NAMALWA (cell line): ENCODE data around the gene PNPLA3.

Source experiments
- DNase-seq: peaks from one replicate; pipeline ENCODE4 v3.0.0-alpha.2; 2015; ENCODE audit warnings: low spot score

Gene PNPLA3

GRCh38 chr22:43968614-43969013, 45.0 kb downstream of the PNPLA3 start:
- no peak for DNase-seq

DNA sequence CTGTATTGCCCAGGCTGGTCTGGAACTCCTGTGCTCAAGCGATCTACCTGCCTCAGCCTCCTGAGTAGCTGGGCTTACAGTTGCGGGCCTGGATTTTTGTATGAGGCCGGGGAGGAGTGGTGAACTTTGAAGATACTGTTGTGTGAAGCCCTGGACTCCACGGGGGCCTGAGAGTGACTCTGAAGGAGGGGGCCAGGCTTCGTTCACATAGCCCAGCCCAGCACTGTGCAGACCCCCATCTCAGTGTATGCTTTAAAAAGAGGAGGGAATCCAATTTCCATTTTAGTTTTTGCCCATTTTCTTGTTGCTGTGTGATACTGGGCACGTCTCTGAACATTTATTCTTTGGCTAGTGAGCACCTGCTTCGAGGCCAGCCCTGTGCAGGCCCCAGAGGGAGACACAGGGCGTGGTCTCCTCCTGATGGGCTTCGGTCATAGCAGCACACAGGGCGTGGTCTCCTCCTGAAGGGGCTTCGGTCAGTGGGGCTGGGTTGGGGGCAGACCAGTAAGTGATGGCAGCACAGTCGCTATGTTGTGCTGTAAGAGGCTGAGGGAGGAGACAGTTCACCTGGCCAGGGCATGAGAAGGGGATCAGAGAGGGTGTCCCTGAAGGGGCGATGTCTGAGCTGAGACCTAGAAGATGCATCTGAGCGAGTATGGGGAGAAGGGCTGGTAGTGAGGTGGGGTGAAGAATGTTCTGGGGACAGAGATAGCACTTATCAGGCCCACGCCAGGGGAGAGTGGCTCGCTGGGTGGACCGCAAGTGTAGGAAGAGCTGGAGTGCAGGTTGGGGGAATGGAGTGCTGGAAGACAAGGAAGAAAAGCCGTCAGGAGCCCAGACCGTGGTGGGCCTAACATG, 45.6 kb downstream of the PNPLA3 start:
- DNase-seq = no peak

- DNase-seq = no peak
These were observed 46.6 kb downstream of the PNPLA3 start for GRCh38 chr22:43969989-43970755.

DNA sequence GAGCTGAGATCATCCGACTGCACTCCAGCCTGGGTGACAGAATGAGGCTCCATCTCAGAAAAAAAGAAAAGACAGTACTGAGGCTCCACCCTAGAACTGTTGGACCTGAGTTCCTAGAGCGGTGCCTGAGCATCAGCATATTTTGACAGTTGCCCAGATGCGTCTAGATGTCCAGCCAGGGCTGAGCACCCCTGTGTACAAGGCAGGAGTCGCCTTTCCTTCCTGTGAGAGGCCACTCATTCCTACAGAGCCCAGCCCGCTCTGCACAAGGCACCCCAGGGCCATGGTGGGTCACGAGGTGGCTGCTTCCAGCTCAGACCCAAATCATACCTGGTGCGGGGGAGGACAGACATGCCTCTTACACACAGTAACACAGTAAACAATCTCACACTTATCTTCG, 47.5 kb downstream of the PNPLA3 start:
- DNase-seq = no peak

DNA sequence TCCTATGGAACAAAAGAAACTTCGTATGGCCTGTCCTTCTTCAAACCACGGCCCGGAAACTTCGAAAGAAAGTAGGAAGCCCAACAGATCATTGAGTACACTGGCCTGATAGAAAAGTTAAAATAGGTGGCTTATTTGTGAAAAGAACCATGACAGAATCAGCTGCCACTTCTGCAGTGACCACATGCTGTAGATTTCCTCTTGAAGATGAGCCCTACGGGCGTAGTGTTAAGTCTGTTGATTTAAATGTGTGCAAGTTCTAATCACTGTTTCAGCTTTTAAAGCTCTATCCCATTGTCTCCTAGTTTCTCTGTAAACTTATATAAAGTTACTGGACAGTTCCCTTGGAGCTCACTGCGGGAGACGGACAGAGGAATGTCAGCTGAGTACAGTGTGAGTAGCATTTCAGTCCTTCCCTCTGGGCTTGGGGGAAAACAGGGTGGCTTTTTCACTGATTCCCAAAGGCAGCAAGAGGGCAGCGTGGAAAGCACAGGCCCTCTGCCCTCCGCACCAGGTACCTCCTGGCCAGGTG, 49.4 kb downstream of the PNPLA3 start:
- no peak for DNase-seq

- DNase-seq = no peak
These were observed 50.5 kb downstream of the PNPLA3 start for GRCh38 chr22:43974028-43974545.

- DNase-seq = no peak
These were observed 51.4 kb downstream of the PNPLA3 start for GRCh38 chr22:43975041-43975440.

DNA sequence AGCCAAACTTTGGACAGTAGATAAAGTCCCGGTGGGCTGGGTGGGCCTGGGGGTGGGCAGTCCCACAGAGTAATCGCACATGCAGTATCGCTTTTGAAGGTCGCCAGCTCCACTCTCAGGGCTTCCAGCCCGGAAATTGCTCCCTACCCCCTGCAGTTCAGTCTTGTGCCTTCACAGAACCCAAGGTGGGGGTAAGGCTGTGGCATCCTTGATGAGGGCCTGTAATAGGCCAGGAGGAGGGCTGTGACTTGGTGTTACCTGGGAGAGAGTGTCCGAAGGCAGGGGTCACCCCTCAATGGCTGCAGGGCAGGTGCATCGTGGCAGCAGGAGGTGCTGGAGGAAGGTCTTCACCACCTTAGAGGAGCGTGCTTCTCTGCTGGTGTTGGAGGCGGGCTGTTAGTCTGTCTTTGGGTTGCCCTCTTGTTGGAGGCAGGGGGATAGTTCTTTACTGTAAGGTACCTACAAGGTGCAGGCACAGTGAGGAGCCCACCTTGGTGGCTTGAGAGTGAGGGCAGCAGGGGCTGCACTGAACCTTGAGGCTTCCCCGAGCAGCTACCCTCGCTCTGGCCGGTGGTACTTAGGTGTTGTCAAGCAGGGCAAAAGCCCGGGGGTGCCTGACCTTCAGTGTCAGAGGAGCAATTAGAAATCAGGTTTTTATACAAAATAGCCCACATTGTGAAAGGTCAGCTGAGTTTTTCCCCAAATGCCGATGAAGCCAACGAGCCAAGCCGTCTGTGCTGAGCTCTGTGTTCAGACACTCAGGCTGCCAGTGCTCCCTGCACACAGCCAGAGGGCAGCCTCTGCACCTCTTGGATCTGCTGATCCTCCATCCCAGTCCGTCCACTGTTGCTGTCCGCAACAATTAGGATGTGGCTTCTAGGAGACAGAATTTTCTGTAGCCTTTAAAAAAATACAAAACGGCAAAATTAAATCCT, 53.5 kb downstream of the PNPLA3 start:
- no peak for DNase-seq

DNA sequence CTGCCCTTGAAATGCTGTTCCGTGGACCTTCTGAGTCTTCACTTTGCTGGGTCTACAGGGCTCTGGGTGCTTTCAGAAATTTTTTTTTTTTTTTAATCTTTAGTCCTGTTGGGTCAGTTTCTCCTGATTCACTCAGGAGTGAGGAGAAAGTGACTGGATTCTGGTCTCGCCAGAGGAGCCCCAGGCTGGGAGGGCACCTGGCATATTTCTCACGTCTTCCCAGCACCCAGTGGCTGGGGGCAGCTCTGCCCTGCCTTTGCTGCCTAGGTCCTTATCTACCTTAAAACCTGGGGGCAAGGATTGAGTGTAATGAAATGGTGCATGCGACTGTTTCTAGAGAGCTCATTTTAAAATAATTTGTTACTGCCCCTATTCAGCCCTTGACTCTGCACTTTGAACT, 55.0 kb downstream of the PNPLA3 start:
- DNase-seq = no peak

DNA sequence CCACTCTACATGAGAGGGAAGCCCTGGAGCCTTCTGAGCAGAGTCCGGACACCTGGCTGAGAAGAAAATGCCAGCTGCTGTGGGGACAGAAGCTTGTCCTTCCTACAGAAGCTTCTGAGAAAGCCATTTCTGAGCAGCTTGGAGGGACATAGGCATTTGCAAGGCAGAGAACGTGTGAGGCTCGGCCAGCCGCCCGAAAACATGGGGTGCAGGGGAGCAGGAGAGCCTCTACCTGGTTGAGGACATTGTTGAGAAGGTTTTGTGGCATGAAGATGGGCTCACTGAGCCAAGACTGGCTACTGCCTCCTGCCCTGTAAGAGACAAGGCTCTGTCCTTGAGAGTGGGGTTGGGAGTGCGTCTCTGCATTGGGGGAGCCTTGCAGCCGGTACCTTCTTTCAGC, 57.0 kb downstream of the PNPLA3 start:
- no peak for DNase-seq

DNA sequence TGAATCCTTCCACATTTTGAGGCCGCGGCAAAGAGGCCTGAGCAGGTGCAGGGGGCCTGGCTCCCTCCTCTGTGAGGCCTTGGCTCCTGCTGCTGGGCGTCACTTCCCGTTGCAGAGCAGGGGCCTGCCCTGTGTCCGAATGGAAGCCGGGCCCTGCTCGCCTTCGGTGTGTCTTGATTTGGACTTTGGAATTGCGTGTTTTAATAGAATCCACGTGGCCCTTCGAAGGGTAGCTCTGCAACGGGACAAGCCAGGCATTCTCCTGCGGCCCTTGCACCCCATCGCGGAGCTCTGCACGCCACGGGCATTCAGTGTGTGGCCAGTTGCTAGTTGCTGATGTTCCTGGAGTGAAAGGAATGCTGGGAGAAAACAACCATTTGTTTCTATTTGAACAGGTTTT, 57.4 kb downstream of the PNPLA3 start:
- DNase-seq = no peak

DNA sequence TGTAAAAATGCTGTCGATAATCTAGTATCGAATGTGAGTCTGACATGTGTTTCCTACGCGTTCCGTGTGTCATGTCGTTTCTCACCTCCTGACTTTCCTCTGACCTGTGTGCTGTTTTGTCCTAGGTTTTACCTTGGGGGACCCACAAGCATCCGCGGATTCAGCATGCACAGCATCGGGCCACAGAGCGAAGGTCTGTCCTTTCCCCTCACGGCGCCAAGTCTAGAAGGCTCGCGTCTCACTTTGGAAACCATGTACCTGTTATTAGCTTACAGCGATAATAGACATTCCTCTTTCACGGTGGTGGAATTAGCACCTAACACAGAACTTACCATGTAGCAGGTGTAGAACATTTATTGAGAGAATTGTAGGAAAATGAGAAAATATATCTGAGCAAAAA, 60.2 kb downstream of the PNPLA3 start:
- no peak for DNase-seq

GRCh38 chr22:43985532-43985931, 61.9 kb downstream of the PNPLA3 start:
- DNase-seq = no peak

GRCh38 chr22:43988116-43988820, 64.7 kb downstream of the PNPLA3 start:
- DNase-seq = no peak

DNA sequence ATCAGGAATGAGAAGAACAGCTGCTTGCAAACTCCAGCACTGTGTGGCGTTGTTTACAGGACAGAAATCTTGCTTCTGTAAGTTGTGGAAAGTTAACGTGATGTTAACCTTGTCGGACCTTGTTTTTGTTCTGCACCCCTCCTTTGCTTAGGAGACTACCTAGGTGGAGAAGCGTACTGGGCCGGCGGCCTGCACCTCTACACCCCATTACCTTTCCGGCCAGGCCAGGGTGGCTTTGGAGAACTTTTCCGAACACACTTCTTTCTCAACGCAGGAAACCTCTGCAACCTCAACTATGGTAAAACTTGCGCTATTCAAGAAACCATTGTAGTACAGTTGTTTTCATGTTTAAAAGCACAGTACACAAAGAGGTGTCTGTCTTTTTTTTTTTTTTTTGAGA, 65.4 kb downstream of the PNPLA3 start:
- DNase-seq = no peak

DNA sequence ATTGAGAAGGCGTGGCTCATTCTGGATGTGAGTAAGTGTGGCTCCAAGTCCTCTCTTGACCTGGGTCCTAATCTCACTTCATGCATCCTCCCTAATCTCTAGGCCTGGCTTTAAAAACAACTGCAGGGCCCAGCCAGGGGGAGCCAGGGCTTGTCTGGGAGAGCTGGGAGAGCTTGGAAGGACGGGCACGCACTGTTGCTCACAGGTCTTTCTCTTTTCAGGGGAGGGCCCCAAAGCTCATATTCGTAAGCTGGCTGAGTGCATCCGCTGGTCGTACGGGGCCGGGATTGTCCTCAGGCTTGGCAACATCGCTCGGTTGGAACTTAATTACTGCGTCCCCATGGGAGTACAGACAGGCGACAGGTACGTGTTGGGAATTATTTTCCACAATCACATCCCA, 66.4 kb downstream of the PNPLA3 start:
- no peak for DNase-seq

DNA sequence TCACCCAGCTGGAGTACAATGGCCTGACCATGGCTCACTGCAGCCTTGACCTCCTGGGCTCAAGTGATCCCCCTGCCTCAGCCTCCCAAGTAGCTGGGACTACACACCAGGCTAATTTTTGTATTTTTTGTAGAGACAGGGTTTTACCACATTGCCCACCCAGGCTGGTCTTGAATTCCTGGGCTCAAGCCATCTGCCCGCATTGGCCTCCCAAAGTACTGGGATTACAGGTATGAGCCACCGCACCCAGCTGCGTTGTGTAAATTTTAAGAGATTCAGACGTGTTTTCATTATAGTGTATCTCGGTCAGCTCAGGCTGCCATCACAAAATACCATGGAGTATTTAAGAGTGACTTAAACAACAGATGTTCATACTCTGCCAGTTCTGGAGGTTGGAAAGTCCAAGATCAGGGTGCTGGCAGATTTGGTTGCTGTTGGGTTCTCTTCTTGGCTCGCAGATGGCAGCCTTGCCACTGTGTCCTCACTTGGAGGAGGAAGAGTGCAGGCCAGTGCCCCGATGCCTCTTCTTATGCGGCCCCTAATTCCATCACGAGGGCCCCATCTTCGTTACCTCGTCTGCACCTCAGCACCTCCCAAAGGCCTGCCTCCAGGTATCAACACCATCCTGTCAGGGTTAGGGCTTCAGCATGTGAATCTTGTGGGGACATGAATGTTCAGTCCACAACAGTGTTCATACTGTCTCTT, 67.9 kb downstream of the PNPLA3 start:
- DNase-seq = no peak

- DNase-seq = no peak
These were observed 68.8 kb downstream of the PNPLA3 start for GRCh38 chr22:43992331-43992821.

DNA sequence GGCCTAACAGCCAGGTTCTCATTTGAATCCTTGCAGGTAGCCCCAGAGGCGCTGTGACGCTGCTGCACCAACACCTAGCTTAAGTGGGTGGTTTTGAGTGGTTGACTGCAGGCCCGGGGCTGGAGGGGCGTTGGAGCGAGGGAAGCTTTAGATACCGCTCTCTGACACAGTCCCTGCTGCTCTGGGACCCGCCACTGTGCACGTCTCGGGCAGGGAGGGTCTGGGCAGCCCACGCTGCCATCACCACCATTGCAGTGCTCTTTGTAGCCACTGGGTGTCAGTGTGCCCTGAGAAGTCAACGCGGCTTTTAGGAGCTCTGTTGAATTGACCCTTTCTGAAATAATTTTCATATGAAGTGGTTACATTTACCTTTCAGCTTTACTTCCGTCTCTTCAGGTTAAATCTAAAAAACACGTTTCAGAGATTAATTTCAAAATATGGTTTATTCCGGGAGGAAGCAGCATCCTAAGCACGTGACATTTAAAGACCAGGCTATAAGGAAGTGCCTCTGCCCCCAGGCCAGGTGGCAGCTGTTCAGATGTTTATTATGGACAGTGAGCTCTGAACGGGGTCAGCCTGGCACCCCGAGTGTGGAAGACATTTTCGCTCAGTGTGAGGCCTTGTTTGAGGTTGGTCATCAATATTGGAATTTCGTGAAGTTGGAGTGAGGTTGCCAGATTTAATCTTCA, 69.6 kb downstream of the PNPLA3 start:
- peak; percentile 79 for DNase-seq

GRCh38 chr22:43994006-43994405, 70.4 kb downstream of the PNPLA3 start:
- no peak for DNase-seq
